CD4-positive, alpha-beta T cell treated with Interleukin-4 for 1 hour (primary cell): ENCODE results near the gene TRIM71.

Experiments
- DNase-seq, 2 donors: peaks; one replicate each; pipeline ENCODE4 v3.0.0-alpha.2; 2020 to 2022

The TRIM71 gene

DNA sequence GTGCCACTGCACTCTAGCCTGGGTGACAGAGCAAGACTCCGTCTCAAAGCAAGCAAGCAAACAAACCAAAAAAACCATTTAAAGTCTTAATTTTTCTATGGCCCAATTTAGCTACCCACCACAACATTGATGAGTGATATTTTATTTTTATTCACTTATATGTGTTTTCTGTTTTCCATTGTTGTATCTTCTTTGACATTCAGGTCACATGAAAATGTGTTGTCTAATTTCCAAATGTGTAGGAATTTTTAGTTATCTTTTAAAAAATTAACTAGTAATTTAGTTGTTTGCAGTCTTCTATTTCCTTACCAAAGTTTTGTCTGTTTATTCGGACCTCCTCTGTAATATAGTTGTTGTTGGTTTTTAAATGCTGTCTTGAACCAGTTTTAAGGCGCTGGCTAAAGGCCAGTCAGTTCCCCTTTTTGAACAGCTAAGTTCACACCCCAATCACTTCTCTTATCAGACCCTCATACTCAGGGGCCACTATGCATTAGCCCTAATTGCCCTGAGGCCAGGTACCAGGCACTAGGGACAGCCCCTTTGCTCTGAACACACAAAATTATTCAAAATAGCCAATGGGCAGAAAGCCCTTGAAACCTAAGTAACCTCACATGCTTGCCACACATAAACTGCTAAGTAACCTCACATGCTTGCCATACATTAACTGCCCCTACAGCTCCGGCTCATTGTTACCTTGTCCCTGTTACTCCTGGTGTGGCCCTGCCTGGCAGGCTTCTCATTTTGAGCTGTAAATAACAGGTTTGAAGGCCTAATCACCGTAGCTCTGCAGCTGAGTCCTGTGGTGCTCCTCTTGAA is 129.4 kb downstream of the TRIM71 start:
- DNase-seq, result no peak
